ENCODE measurements around the gene PDE8B.

Gene PDE8B

DNA sequence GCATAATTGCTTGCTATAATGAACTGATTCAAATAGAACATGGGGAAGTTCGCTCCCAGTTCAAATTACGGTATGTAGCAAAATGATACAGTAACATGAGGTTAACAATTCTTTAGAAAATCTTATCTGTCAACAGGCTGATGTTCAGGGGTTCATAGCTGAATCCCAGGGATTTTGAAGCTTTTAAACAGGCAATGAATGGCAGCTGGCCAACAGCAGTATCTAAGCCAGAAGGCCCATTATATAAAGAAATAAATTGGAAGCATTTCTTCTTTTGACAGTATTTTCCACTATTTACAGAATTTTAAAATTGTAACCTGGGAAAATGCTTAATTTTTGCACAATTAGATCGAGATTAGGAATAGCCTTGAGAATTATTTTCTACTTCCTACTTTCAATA lies 126.8 kb downstream of the PDE8B start:
- TF ChIP-seq, protein P1, sequence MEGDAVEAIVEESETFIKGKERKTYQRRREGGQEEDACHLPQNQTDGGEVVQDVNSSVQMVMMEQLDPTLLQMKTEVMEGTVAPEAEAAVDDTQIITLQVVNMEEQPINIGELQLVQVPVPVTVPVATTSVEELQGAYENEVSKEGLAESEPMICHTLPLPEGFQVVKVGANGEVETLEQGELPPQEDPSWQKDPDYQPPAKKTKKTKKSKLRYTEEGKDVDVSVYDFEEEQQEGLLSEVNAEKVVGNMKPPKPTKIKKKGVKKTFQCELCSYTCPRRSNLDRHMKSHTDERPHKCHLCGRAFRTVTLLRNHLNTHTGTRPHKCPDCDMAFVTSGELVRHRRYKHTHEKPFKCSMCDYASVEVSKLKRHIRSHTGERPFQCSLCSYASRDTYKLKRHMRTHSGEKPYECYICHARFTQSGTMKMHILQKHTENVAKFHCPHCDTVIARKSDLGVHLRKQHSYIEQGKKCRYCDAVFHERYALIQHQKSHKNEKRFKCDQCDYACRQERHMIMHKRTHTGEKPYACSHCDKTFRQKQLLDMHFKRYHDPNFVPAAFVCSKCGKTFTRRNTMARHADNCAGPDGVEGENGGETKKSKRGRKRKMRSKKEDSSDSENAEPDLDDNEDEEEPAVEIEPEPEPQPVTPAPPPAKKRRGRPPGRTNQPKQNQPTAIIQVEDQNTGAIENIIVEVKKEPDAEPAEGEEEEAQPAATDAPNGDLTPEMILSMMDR (IDR thresholded peaks at IDR 0.05; ENCODE audit: extremely low read depth, missing control alignments), result no peak
- no peak for DNase-seq (ENCODE audit: low spot score)

DNA sequence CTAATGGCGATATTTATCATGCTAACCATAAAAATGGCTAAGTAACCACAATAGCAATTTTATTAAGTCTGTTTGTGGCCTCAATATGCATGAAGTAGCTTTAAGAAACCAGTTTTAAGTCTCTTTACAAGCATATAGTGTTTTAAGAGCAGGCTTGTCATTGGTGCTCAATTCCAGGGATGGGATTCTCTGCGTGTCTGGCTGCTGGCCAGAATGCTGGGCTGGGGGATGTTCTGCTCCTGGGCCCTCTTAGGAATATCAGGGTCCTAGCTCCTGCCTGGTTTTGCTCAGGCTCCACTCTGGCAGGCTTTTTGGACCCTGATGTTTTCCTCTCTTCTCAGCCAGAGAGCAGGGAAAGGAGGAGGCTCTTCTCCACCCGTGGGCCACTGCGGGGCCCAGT lies 127.2 kb downstream of the PDE8B start:
- no peak for DNase-seq (ENCODE audit: low spot score)

DNA sequence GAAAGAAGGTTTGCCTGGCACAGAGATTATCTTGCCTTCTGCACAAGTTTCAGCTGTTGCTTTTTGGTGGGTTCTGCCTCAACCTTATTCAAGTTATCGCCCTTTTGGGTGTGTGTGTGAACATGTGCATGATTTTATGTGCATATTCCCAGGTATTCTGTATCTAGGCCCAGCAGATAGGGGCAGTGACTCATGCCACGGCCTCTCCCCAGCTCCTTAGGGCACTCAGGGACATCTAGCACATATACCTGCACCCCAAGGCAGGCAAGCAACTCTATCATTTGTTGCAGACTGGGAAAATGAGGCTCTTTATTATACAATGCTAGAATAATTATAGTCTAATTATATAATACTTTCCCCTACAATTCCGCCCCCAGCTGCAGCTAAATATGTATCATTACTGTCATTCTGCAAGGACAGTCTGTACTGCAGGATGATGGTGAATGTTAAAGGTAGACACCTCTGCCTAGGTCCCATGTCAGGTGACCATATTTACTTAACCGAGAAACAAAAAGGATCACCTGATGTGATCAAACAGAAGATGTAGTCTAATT lies 128.9 kb downstream of the PDE8B start:
- TF ChIP-seq, protein P1 (IDR thresholded peaks at IDR 0.05; ENCODE audit: extremely low read depth, missing control alignments), result no peak

More for the DNA sequence above, 127.2 kb downstream of the PDE8B start:
- TF ChIP-seq, protein P1 (IDR thresholded peaks at IDR 0.05; ENCODE audit: extremely low read depth, missing control alignments), result no peak

DNA sequence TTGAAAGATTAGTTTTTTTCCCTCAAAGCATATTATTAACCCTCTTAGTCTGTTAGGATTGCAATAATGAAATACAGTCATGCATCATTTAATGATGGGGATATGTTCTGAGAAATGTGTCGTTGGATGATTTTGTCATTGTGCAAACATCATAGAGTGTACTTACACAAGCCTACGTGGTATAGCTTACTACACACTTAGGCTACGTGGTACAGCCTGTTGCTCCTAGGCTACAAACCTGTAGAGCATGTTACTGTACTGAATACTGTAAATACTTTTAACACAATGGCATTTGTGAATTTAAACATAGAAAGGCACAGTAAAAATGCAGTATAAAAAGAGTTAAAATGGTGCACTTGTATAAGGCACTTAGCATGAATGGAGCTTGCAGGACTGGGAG lies 132.7 kb downstream of the PDE8B start:
- no peak for DNase-seq (ENCODE audit: low spot score)
- TF ChIP-seq, protein P1 (IDR thresholded peaks at IDR 0.05; ENCODE audit: extremely low read depth, missing control alignments), result no peak

More for the DNA sequence above, 128.9 kb downstream of the PDE8B start:
- no peak for DNase-seq (ENCODE audit: low spot score)

DNA sequence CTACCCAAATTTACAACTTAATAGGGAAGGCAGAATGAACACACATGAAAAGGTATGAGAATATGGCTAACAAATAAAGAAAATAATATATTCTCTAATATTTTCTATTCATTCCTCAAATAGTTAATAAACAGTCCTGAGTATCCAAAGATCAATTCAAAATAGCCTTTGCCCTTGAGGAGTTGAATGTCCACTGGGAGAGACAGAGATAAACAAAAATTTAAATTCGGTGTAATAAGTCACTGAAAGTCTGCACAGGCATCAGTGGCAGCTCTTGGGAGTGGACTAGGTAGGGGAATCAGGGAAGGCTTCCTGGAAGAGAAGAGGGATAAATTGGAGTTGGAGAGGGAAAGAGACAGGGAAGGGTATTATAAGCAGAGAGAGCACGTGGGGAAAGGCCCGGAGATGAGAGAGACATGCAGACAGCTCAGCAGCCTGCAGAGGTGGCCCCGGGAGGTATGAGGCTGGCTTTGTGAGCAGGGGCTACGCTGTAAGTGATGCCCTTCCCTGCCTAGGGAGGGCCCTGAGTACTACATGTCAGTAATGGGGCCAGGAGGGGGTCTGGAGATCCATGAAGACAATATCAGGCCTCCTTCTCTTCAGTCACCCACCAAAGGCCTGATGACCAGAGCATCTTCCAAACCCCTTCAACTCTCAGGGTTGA lies 137.1 kb downstream of the PDE8B start:
- no peak for DNase-seq (ENCODE audit: low spot score)
- TF ChIP-seq, protein P1 (IDR thresholded peaks at IDR 0.05; ENCODE audit: extremely low read depth, missing control alignments), result no peak

DNA sequence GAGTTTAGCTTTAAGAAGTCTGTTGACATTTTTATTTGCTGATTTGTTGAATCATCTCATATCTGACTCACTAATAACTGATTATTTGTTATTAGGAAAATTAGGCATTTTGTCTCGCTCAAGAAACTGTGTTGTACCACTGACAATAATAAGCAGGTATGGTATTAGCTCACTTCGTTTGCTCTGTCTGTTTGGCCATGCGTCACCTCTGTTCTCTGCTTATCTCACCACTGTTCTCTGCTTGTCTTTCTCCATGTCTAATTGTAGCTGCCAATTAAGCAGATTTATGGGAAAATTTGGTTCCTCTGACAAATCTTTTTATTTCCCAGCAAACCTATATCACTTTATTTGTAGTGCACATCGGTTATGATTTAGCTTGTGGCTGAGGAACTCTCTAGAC lies 142.8 kb downstream of the PDE8B start:
- TF ChIP-seq, protein P1 (IDR thresholded peaks at IDR 0.05; ENCODE audit: extremely low read depth, missing control alignments), result no peak
- no peak for DNase-seq (ENCODE audit: low spot score)

DNA sequence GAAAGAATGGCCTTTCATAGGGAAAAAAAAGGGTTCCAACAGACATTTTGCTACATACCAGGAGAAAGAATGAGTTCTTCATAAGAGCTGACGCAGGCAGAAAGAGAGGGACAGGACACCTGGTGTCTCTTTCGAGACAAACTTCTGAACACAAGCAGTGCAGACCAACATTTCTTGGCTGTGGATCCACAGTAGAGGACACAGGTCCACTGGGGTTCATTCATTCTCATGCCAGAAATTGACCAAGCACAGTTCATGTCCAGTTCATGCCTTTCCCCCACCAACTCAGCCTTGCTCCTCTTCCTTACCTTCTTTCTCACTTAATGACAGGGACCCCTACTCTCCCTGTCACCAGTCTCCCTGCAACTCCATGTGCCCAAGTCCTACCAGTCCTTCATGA lies 144.0 kb downstream of the PDE8B start:
- TF ChIP-seq, protein P1 (IDR thresholded peaks at IDR 0.05; ENCODE audit: extremely low read depth, missing control alignments), result no peak
- no peak for DNase-seq (ENCODE audit: low spot score)
